ENCODE data around the gene DPY19L3. TPM values are rescaled to one million over a fixed set of nuclear protein-coding genes. Genes with fewer than 3 reads are reported as not detected.

The DPY19L3 gene
- total RNA-seq: 1 to 10 TPM; 2.3 to 9.9 (median 7.5) TPM

- peaks cover 0 to 25% of the 10 kb centered on the region in 2 donors for H3K36me3 ChIP-seq
- peak; percentile 94 for DNase-seq
- H3K9me3 ChIP-seq: no peaks in the 10 kb centered on the region
- ATAC-seq: peak; percentile 98 to 99
- intact Hi-C loops (cut with DNase I; ENCODE audit: low total_unique reads) (loop anchor here (1.0 to 2.0 kb wide), 3 partner anchors 31 to 65 kb away; partner anchors contain the start of gene ZNF507), in situ Hi-C loops (cut with MboI; ENCODE audit: low sequenced_read_pairs in 4 of 4) (loop anchor here in 2 of 4 donors (10.0 kb wide), 2 partner anchors 51 to 71 kb away; no protein-coding TSS in a partner anchor)
- peak within 1 kb of the TSS; percentile 74 to 99 (median 90) for H3K4me3 ChIP-seq
- peak within 1 kb of the TSS; percentile 98 to 100 (median 98) for H3K27ac ChIP-seq
- TF ChIP-seq POLR2A (IDR thresholded peaks at IDR 0.05) (peak; percentile 90 to 96), CTCF (IDR thresholded peaks at IDR 0.05 in 4 of 5, conservative IDR thresholded peaks at IDR 0.05 in 1 of 5) (no peak)
- no peaks in the 10 kb centered on the region for H3K27me3 ChIP-seq
- H3K4me1 ChIP-seq: peaks cover 12 to 20% of the 10 kb centered on the region in 2 donors
Observed at GRCh38 chr19:32405431-32406160, at the start of gene DPY19L3. Gene DPY19L3, plus strand, starts transcription at chr19:32405770. Its CDS starts 2,484 bp downstream, at chr19:32408254.

GRCh38 chr19:32357720-32358119 is 47.9 kb upstream of the DPY19L3 start:
- Histone ChIP-seq H3K36me3 (peaks cover 0 to 84% of the 10 kb centered on the region in 2 donors), H3K9me3 (no peaks in the 10 kb centered on the region), H3K4me1 (peaks cover 0 to 2% of the 10 kb centered on the region in 2 donors), H3K27ac (no peak overlapping the region), H3K27me3 (no peaks in the 10 kb centered on the region), H3K4me3 (no peak overlapping the region)
- ATAC-seq (no peak), DNase-seq (no peak)
- TF ChIP-seq POLR2A (IDR thresholded peaks at IDR 0.05) (no peak), CTCF (IDR thresholded peaks at IDR 0.05 in 4 of 5, conservative IDR thresholded peaks at IDR 0.05 in 1 of 5) (peak in 1 of 5 experiments; percentile 30)
- intact Hi-C loops (cut with DNase I; ENCODE audit: low total_unique reads): loop anchor here (10.0 kb wide), 1 partner anchor 947 kb away; the partner anchor contains the start of gene CEBPA
- in situ Hi-C loops (cut with MboI; ENCODE audit: low sequenced_read_pairs in 4 of 4): loop anchor here in 2 of 4 donors (10.0 to 25.0 kb wide), 2 partner anchors 47 to 330 kb away; partner anchors contain the start of genes ANKRD27 (in 1 of the 2), DPY19L3 (in 1 of the 2), NUDT19 (in 1 of the 2) and RGS9BP (in 1 of the 2)

GRCh38 chr19:32358321-32358720 is 47.2 kb upstream of the DPY19L3 start:
- Histone ChIP-seq H3K4me1 (peaks cover 0 to 6% of the 10 kb centered on the region in 2 donors), H3K27ac (no peak overlapping the region), H3K9me3 (no peaks in the 10 kb centered on the region), H3K4me3 (no peak overlapping the region), H3K27me3 (no peaks in the 10 kb centered on the region), H3K36me3 (peaks cover 0 to 81% of the 10 kb centered on the region in 2 donors)
- intact Hi-C loops (cut with DNase I; ENCODE audit: low total_unique reads): loop anchor here (10.0 kb wide), 1 partner anchor 946 kb away; the partner anchor contains the start of gene CEBPA
- in situ Hi-C loops (cut with MboI; ENCODE audit: low sequenced_read_pairs in 4 of 4): loop anchor here in 2 of 4 donors (10.0 to 25.0 kb wide), 2 partner anchors 46 to 329 kb away; partner anchors contain the start of genes ANKRD27 (in 1 of the 2), DPY19L3 (in 1 of the 2), NUDT19 (in 1 of the 2) and RGS9BP (in 1 of the 2)
- ATAC-seq (no peak), DNase-seq (no peak)
- TF ChIP-seq POLR2A (IDR thresholded peaks at IDR 0.05): no peak
- no peak for TF ChIP-seq CTCF (IDR thresholded peaks at IDR 0.05 in 4 of 5, conservative IDR thresholded peaks at IDR 0.05 in 1 of 5)

- Histone ChIP-seq H3K9me3 (no peaks in the 10 kb centered on the region), H3K36me3 (peaks cover 0 to 70% of the 10 kb centered on the region in 2 donors), H3K4me1 (peaks cover 8 to 18% of the 10 kb centered on the region in 2 donors), H3K27me3 (no peaks in the 10 kb centered on the region), H3K4me3 (no peak overlapping the region), H3K27ac (no peak overlapping the region)
- DNase-seq (no peak), ATAC-seq (no peak)
- in situ Hi-C loops (cut with MboI; ENCODE audit: low sequenced_read_pairs in 4 of 4) (loop anchor here in 2 of 4 donors (10.0 to 25.0 kb wide), 2 partner anchors 45 to 328 kb away; partner anchors contain the start of genes ANKRD27 (in 1 of the 2), DPY19L3 (in 1 of the 2), NUDT19 (in 1 of the 2) and RGS9BP (in 1 of the 2)), intact Hi-C loops (cut with DNase I; ENCODE audit: low total_unique reads) (loop anchor here (10.0 kb wide), 1 partner anchor 945 kb away; the partner anchor contains the start of gene CEBPA)
- no peak for TF ChIP-seq POLR2A (IDR thresholded peaks at IDR 0.05)
- no peak for TF ChIP-seq CTCF (IDR thresholded peaks at IDR 0.05 in 4 of 5, conservative IDR thresholded peaks at IDR 0.05 in 1 of 5)
Observed at GRCh38 chr19:32359581-32359980, 46.0 kb upstream of the DPY19L3 start.
